ENCODE data around the gene NECAB3.

The NECAB3 gene

DNA sequence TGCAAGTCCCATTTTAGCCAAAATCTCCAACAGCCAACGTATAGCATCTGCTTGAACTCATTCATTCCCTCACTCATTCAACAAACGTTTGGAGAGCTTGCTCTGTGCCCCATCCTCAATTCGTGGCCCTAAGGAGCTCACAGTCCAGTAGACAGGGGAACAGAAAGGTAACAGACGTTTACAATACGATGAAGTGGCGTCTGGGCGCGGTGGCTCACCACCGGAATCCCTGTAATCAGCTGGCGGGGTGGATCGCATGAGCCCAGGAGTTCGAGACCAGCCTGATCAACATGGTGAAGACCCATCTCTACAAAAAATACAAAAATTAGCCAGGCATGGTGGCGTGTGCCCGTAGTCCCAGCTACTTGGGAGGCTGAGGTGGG is 12.7 kb upstream of the NECAB3 start:
- Histone ChIP-seq H3K27ac (replicated peaks) (peak overlapping the region; percentile 50), H3K27me3 (ENCODE audit: insufficient read depth, poor library complexity, severe bottlenecking) (no peaks in the 10 kb centered on the region), H3K4me3 (replicated peaks; ENCODE audit: insufficient read depth, low read length) (peak overlapping the region; percentile 34)
- DNase-seq (ENCODE audit: low read depth in 1 of 2, low spot score in 1 of 2): no peak
- TF ChIP-seq, protein P1, sequence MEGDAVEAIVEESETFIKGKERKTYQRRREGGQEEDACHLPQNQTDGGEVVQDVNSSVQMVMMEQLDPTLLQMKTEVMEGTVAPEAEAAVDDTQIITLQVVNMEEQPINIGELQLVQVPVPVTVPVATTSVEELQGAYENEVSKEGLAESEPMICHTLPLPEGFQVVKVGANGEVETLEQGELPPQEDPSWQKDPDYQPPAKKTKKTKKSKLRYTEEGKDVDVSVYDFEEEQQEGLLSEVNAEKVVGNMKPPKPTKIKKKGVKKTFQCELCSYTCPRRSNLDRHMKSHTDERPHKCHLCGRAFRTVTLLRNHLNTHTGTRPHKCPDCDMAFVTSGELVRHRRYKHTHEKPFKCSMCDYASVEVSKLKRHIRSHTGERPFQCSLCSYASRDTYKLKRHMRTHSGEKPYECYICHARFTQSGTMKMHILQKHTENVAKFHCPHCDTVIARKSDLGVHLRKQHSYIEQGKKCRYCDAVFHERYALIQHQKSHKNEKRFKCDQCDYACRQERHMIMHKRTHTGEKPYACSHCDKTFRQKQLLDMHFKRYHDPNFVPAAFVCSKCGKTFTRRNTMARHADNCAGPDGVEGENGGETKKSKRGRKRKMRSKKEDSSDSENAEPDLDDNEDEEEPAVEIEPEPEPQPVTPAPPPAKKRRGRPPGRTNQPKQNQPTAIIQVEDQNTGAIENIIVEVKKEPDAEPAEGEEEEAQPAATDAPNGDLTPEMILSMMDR (IDR thresholded peaks at IDR 0.05; ENCODE audit: insufficient read depth, low read length): no peak
- TF ChIP-seq GABPA (IDR thresholded peaks at IDR 0.05; ENCODE audit: low read depth): no peak
- TF ChIP-seq REST (IDR thresholded peaks at IDR 0.05; ENCODE audit: insufficient replicate concordance, low read depth): no peak
- TF ChIP-seq POLR2AphosphoS5 (IDR thresholded peaks at IDR 0.05; ENCODE audit: low read depth): no peak
- no peak for TF ChIP-seq SPI1 (IDR thresholded peaks at IDR 0.05; ENCODE audit: borderline replicate concordance, low read depth)

GRCh38 chr20:33686100-33686983 is 12.1 kb upstream of the NECAB3 start, which contains the start of gene E2F1:
TSS of gene E2F1 (minus strand) at chr20:33686385. CDS start at chr20:33686264, 121 bp downstream.
- Histone ChIP-seq H3K4me3 (replicated peaks; ENCODE audit: insufficient read depth, low read length) (peak within 1 kb of the TSS; percentile 75), H3K27ac (replicated peaks) (peak within 1 kb of the TSS; percentile 62), H3K27me3 (ENCODE audit: insufficient read depth, poor library complexity, severe bottlenecking) (no peaks in the 10 kb centered on the region)
- TF ChIP-seq, protein P1 (IDR thresholded peaks at IDR 0.05; ENCODE audit: insufficient read depth, low read length): no peak
- TF ChIP-seq POLR2AphosphoS5 (IDR thresholded peaks at IDR 0.05; ENCODE audit: low read depth): peak; percentile 60; the same call in 1 of the 2 replicates
- TF ChIP-seq GABPA (IDR thresholded peaks at IDR 0.05; ENCODE audit: low read depth): no peak
- TF ChIP-seq REST (IDR thresholded peaks at IDR 0.05; ENCODE audit: insufficient replicate concordance, low read depth): no peak
- TF ChIP-seq SPI1 (IDR thresholded peaks at IDR 0.05; ENCODE audit: borderline replicate concordance, low read depth): no peak
- DNase-seq (ENCODE audit: low read depth in 1 of 2, low spot score in 1 of 2): peak; percentile 74 to 96

- TF ChIP-seq, protein P1 (IDR thresholded peaks at IDR 0.05; ENCODE audit: insufficient read depth, low read length): no peak
- TF ChIP-seq GABPA (IDR thresholded peaks at IDR 0.05; ENCODE audit: low read depth) (no peak), SPI1 (IDR thresholded peaks at IDR 0.05; ENCODE audit: borderline replicate concordance, low read depth) (peak; percentile 28; the same call in 1 of the 2 replicates)
- Histone ChIP-seq H3K27ac (replicated peaks) (peak overlapping the region; percentile 62), H3K27me3 (ENCODE audit: insufficient read depth, poor library complexity, severe bottlenecking) (no peaks in the 10 kb centered on the region), H3K4me3 (replicated peaks; ENCODE audit: insufficient read depth, low read length) (peak overlapping the region; percentile 75)
- peak; percentile 61 to 82 for DNase-seq (ENCODE audit: low read depth in 1 of 2, low spot score in 1 of 2)
These were observed 11.3 kb upstream of the NECAB3 start for GRCh38 chr20:33685328-33686099.

All from HL-60 (cell line).